Fibroblast of the aortic adventitia (primary cell): ENCODE results near the gene ALPL. TPM values are rescaled to one million over a fixed set of nuclear protein-coding genes. Genes with fewer than 3 reads are reported as not detected.

Source experiments
- DNase-seq: peaks from one replicate; pipeline ENCODE4 v3.0.0-alpha.2; 2010; ENCODE audit warnings: low read depth
- H3K4me3 ChIP-seq: 2 replicates; pipeline ENCODE4 v1.5.1; 2011; ENCODE audit warnings: low read depth, mild to moderate bottlenecking, control low read depth, low read length, moderate library complexity
- total RNA-seq: library from RNA; depleted of rRNA; stranded (reverse); fragments of >200 nt; gene quantifications from 2 replicates; pipeline ENCODE4 v1.2.3, GENCODE V29; 2012; ENCODE audit warnings: low replicate concordance
- TF ChIP-seq, protein P1 (sequence below): IDR thresholded peaks from 2 replicates; pipeline ENCODE4 v1.5.1; 2011; ENCODE audit warnings: mild to moderate bottlenecking, low read length, control low read depth, inconsistent platforms; ENCODE audit not compliant: insufficient read depth

ALPL gene
- total RNA-seq, 1 donor = 1.1 TPM

DNA sequence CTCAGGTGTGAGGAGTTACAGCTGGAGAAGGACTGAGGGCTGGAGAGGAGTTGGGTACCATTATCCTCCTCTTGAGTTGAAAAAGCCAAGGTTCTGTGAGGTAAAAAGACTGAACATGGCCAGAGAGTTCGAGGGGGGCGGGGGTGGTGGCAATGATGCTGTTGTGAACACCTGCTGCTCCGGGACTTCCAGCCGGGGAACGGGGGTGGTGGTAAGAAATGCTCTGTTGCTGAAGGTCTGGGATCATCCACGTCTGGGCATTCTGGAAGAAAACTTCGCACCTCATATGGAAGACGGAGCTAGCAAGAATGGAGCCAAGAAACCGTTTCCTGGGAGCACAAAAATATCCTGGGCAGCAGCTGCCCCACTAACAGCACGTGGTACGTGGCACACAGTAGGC is 20.1 kb upstream of the ALPL start:
- DNase-seq = no peak
- no peak overlapping the region for H3K4me3 ChIP-seq
- TF ChIP-seq, protein P1, sequence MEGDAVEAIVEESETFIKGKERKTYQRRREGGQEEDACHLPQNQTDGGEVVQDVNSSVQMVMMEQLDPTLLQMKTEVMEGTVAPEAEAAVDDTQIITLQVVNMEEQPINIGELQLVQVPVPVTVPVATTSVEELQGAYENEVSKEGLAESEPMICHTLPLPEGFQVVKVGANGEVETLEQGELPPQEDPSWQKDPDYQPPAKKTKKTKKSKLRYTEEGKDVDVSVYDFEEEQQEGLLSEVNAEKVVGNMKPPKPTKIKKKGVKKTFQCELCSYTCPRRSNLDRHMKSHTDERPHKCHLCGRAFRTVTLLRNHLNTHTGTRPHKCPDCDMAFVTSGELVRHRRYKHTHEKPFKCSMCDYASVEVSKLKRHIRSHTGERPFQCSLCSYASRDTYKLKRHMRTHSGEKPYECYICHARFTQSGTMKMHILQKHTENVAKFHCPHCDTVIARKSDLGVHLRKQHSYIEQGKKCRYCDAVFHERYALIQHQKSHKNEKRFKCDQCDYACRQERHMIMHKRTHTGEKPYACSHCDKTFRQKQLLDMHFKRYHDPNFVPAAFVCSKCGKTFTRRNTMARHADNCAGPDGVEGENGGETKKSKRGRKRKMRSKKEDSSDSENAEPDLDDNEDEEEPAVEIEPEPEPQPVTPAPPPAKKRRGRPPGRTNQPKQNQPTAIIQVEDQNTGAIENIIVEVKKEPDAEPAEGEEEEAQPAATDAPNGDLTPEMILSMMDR = no peak

DNA sequence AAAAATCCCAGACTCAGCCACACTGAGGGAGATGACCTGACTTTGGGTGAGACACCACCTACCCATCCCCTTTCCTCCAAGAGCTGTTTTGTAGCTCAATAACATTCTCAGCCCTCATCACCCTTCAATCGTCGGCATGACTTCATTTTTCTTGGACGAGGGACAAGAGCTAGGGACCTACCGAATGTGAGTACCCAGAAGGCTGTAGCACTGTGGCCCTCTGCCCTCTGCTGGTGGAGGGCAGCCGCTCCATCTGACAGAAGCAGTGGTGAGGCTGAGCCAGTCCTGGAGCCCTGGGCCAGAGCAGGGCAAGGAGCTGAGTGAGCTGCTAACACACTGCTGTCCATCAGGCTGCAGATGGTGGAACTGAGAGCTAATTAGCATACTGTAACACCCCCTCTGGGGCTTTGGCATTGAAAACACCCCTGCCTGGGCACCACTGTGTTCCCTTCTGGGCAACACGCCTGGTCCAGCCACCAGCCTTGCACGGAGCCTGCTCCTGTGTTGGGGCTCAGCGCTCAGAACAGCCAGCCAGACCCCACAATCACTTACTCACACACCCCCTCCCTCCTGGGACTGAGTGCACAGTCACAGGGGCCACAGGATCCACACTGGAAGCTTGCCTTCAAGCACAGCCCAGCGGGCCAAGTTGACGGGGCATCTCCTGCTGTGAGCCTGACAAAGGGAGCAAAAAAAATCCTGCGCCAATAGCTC is 18.3 kb upstream of the ALPL start:
- H3K4me3 ChIP-seq = peak overlapping the region; percentile 17
- peak; percentile 80 for DNase-seq
- TF ChIP-seq, protein P1 = peak; percentile 79

DNA sequence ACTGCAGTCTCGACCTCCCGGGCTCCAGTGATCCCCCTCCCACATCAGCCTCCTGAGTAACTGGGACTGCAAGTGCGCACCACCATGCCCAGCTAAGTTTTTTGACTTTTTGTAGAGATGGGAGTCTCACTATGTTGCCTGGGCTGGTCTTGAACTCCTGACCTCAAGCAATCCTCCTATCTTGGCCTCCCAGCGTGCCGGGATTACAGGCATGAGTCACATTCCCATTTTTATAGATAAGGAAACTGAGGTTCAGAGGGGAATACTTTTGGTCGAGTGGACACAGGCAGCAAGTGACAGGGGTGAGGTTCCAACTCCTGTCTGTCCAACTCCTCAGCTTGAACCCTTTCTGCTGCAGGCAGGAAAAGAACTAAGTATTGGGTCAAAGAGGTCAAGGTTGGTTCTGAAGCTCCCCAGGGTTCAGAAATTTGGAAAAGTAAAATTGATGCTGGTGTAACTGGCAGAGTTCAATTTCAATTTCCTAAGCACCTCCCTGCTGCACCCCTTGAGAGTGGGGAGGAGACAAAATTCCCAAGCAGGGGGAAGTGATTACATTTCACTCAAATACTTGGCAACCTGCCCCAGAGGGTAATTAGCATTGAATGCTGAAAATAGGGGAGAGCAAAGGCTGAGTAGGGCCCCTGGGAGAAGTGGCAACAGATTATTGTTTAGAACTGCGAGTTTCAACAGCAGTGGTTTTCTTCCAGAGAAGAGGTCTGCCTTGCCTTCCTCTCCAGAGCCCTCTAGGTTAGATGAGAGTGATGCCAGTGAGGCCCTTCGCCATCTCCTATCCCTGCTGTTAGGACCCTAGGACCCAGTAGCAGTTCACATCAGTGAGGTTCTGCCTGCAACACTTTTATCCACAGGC is 17.5 kb upstream of the ALPL start:
- TF ChIP-seq, protein P1 = no peak
- peak; percentile 26 for DNase-seq

DNA sequence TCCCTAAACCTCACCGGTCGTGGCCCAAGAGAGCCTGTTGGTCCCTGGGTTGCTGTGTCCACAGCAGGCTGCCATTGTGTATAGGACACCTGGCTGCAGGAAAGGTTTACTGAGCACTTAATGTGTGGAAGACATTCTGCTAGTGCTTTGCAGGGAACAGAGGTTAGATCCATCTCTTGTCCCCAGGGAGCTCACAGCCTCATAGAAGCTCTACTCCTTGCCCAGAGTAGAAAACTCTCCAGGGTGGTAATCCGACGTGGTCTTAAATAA is 16.9 kb upstream of the ALPL start:
- DNase-seq = no peak
- TF ChIP-seq, protein P1 = no peak
- H3K4me3 ChIP-seq = no peak overlapping the region

More for the DNA sequence above, 17.5 kb upstream of the ALPL start:
- no peak overlapping the region for H3K4me3 ChIP-seq

DNA sequence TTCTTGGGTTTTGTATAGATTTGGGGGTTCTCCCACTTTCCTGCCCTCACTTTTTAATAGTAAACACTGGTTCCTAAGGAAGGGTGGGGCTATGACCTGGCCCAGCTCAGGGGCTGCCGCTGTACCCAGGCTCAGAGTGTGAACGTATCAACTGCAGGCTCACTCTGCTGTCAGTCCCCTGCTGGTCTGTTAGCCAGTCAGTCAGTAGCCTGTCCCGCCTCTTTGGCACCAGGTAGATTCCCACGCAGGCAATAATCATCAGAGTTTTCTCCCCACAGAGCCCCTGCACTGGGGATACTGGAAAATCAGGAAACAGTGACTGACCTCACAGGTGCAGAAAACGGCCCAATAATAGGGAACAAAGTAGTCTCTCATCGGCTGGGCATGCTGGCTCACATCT is 15.0 kb upstream of the ALPL start:
- no peak for DNase-seq

DNA sequence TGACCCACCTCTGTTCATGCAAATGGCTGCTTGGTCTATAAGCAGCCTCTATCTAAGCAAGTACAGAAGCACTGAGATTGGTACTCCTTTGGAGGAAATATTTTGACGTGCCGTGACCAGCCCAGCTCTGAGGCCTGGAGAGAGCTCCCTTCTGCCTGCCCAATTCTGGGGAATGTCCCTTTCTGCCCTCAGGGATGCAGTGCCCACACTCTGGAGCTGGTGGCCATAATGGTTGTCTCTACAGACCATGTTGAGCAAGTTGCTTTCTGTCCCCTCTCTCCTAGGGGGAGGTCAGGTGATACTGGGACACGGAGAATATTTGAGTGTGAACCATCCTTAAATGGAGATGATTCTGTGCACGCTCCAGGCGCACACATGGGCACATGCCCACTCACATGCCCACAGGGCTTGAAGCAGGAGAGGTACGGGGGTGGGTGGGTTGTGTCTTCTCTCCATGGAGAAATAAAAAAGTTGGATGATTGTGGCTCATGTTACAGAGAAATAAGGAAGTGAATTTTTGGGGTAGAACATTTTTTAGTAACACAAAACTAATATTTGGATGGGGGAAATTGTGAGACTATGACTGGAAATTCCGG is 13.9 kb upstream of the ALPL start:
- H3K4me3 ChIP-seq = no peak overlapping the region
- TF ChIP-seq, protein P1 = no peak
- no peak for DNase-seq

More for the DNA sequence above, 15.0 kb upstream of the ALPL start:
- no peak overlapping the region for H3K4me3 ChIP-seq
- TF ChIP-seq, protein P1 = no peak
